ENCODE results near the gene EXPH5. TPM values are rescaled to one million over a fixed set of nuclear protein-coding genes. Genes with fewer than 3 reads are reported as not detected.

The EXPH5 gene
- total and polyA plus RNA-seq, 2 of the 8 experiments (the other 6 are each of a cell fraction or from before 2014, with no cell fraction given): 1.1 to 11.5 TPM

- H3K4ac ChIP-seq (replicated peaks; ENCODE audit: insufficient read length, low read depth, low read length): no peak overlapping the region
- H3K14ac ChIP-seq (ENCODE audit: insufficient read length): no peak overlapping the region
- H4K91ac ChIP-seq (replicated peaks; ENCODE audit: insufficient read length, low read length): no peak overlapping the region
- no peaks in the 10 kb centered on the region for H4K20me1 ChIP-seq (replicated peaks in 1 of 2; ENCODE audit: control insufficient read depth in 1 of 2, insufficient read depth in 2 of 2, low read length in 2 of 2)
- H3K36me3 ChIP-seq (ENCODE audit: control insufficient read depth in 2 of 4, insufficient read depth in 4 of 4, low read length in 3 of 4): no peaks in the 10 kb centered on the region
- no peak overlapping the region for H3K9ac ChIP-seq (replicated peaks in 1 of 4; ENCODE audit: extremely low read depth in 1 of 4, low read depth in 3 of 4, low read length in 3 of 4)
- no peak overlapping the region for H2BK5ac ChIP-seq (ENCODE audit: low read depth, low read length)
- no peak overlapping the region for H4K8ac ChIP-seq (ENCODE audit: extremely low read depth, insufficient read depth, low read length)
- no peak overlapping the region for H3K18ac ChIP-seq (ENCODE audit: extremely low read depth, low read length)
- H3K23me2 ChIP-seq (ENCODE audit: low read depth, low read length): no peaks in the 10 kb centered on the region
- H4K5ac ChIP-seq (ENCODE audit: insufficient read length, low read depth, low read length): no peak overlapping the region
- H2BK20ac ChIP-seq (ENCODE audit: low read length): no peak overlapping the region
- H3K79me1 ChIP-seq (ENCODE audit: low read depth, low read length): no peaks in the 10 kb centered on the region
- peaks cover 11 to 12% of the 10 kb centered on the region in 2 experiments for H3K9me3 ChIP-seq (ENCODE audit: insufficient read depth in 2 of 2, low read depth in 1 of 2, low read length in 1 of 2)
- POLR2A ChIA-PET (ENCODE audit: partially characterized antibody): interaction anchor here (0.9 kb wide), 1 partner anchor 91 kb away, joined by 3 read pairs; no protein-coding TSS in a partner anchor
- no peak overlapping the region for H2BK15ac ChIP-seq (ENCODE audit: low read length)
- no peak for DNase-seq (ENCODE audit: low read depth in 1 of 2, low spot score in 2 of 2)
- no peak for TF ChIP-seq RFX5 (IDR thresholded peaks at IDR 0.05; ENCODE audit: borderline replicate concordance, low read depth, low read length)
- TF ChIP-seq MAFK (IDR thresholded peaks at IDR 0.05; ENCODE audit: low read depth, low read length): peak; percentile 74
- H2BK12ac ChIP-seq (ENCODE audit: low read depth, low read length): 0 out of 2 replicates have a peak overlapping the region, but pooled peaks have one; percentile 22
- H3K56ac ChIP-seq (replicated peaks; ENCODE audit: insufficient read length, low read depth, low read length): no peak overlapping the region
- H3K4me2 ChIP-seq (ENCODE audit: insufficient read depth in 1 of 2, low read depth in 2 of 2, low read length in 2 of 2): peak overlapping the region in 1 of 2 experiments; percentile 15; a peak in 1 of 4 replicates
- H2AK5ac ChIP-seq (ENCODE audit: low read depth, low read length): no peak overlapping the region
- WGBS, 2 experiments (ENCODE audit: extremely low coverage in 1 of 2, insufficient coverage in 1 of 2, insufficient read length in 1 of 2, insufficient replicate concordance in 2 of 2, low coverage in 1 of 2, low lambda C conversion rate in 2 of 2, missing lambda C conversion rate in 1 of 2): 74% methylated on average over 2 of the region's 2 CpGs; no CpG with 5 or more reads in 1 of the 2 experiments
- H3K4me3 ChIP-seq (ENCODE audit: extremely low read depth in 1 of 4, insufficient read depth in 2 of 4, low read depth in 3 of 4, low read length in 4 of 4): no peak overlapping the region
- CTCF ChIA-PET (ENCODE audit: partially characterized antibody): interaction anchor here (0.9 to 1.5 kb wide), 4 partner anchors 10 to 17 kb away, joined by 3 to 4 read pairs (median 4); no protein-coding TSS in a partner anchor
- no peak for FAIRE-seq
- no peak overlapping the region for H3K23ac ChIP-seq (ENCODE audit: insufficient read length)
- H2AFZ ChIP-seq (ENCODE audit: low read length): no peak overlapping the region; the same call in 1 of the 2 replicates
- H3K27ac ChIP-seq (ENCODE audit: low read depth, low read length): no peak overlapping the region
- peaks cover 0 to 7% (median 0%) of the 10 kb centered on the region in 4 experiments; a peak in 2 of 7 replicates for H3K4me1 ChIP-seq (replicated peaks in 1 of 4; ENCODE audit: control insufficient read depth in 3 of 4, insufficient read depth in 4 of 4, low read length in 3 of 4)
- no peaks in the 10 kb centered on the region for H3K79me2 ChIP-seq (ENCODE audit: control insufficient read depth in 1 of 2, insufficient read depth in 2 of 2, low read length in 2 of 2)
- H2BK120ac ChIP-seq (replicated peaks; ENCODE audit: low read depth, low read length): no peak overlapping the region
- H3K27me3 ChIP-seq (replicated peaks in 1 of 4; ENCODE audit: control insufficient read depth in 3 of 4, extremely low read depth in 1 of 4, insufficient read depth in 3 of 4, low read length in 3 of 4): no peaks in the 10 kb centered on the region
These were observed 38.6 kb upstream of the EXPH5 start for GRCh38 chr11:108632041-108632704.
